Neuron (in vitro differentiated cells): ENCODE measurements around the gene SPATS2L.

Experiments
- H2AFZ ChIP-seq: one replicate; pipeline ENCODE4 v1.6.1; 2013; ENCODE audit warnings: low read depth, mild to moderate bottlenecking, inconsistent platforms, low read length, moderate library complexity
- H3K27me3 ChIP-seq: one replicate; pipeline ENCODE4 v1.6.1; 2013; ENCODE audit warnings: low read length; ENCODE audit not compliant: insufficient read depth
- H3K36me3 ChIP-seq: one replicate; pipeline ENCODE4 v1.6.1; 2013; ENCODE audit warnings: low read length; ENCODE audit not compliant: insufficient read depth
- H3K4me1 ChIP-seq: one replicate; pipeline ENCODE4 v1.6.1; 2013; ENCODE audit warnings: low read length; ENCODE audit not compliant: insufficient read depth
- H3K4me3 ChIP-seq: 2 replicates; pipeline ENCODE4 v1.5.1; 2013; ENCODE audit warnings: mild to moderate bottlenecking, low read length, moderate library complexity
- H3K9me3 ChIP-seq: one replicate; pipeline ENCODE4 v1.6.1; 2013; ENCODE audit warnings: low read length

The SPATS2L gene

DNA sequence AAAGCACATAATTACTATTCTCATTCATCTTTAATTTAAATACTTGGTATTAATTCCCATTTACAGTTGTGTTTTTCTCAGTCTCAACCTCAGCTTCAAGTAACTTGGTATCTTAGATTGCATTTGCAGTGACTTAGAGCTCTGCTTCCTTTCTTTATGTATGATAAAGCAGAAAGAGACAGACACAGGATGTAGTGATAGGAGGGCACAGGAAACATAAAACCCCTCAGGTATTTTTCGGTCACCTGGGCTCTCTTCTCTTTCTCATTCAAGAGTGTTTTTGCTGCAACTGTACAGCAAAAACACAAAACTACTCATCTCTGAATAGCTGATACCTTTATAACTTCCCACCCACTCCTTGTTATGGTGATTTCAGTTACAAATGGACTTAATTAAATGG lies 120.3 kb downstream of the SPATS2L start:
- Histone ChIP-seq H3K4me3 (no peak overlapping the region), H3K27me3 (no peaks in the 10 kb centered on the region), H3K9me3 (no peaks in the 10 kb centered on the region), H3K4me1 (peaks cover 2% of the 10 kb centered on the region), H2AFZ (no peak overlapping the region), H3K36me3 (no peaks in the 10 kb centered on the region)

DNA sequence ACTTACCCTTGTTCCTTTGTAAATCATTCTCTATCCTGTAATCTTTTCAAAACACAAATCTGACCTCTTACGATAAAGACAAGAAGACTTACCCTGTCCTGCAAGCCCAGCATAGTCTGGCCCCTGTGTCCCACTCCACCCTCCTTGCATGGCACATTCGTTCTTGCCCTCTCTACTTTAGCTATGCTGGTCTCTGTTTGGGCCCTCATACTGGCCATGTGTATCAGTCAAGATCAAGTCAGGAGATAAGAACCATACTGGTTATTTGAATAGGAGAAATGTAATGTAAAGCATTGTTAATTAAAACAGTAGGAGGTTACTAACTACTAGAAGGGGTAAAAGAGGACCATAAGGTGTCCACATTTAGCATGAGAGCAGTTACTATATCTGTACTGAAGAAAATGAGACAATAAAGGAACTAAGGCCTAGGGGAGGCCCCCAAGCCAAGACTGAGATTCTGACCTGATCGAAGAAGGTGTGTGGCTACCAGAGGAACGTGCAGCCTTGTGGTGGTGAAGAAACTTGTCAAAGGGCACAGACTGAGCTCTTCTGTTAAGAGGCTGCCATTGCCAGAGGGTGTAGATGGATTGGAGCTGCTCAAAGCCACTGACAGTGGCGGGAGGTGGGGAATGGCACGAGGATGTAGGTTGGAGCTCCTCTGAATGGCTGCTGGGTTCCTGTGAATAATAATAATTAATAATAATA lies 122.6 kb downstream of the SPATS2L start:
- Histone ChIP-seq H3K4me3 (no peak overlapping the region), H3K9me3 (no peaks in the 10 kb centered on the region), H3K27me3 (no peaks in the 10 kb centered on the region), H2AFZ (no peak overlapping the region), H3K4me1 (no peaks in the 10 kb centered on the region), H3K36me3 (no peaks in the 10 kb centered on the region)

DNA sequence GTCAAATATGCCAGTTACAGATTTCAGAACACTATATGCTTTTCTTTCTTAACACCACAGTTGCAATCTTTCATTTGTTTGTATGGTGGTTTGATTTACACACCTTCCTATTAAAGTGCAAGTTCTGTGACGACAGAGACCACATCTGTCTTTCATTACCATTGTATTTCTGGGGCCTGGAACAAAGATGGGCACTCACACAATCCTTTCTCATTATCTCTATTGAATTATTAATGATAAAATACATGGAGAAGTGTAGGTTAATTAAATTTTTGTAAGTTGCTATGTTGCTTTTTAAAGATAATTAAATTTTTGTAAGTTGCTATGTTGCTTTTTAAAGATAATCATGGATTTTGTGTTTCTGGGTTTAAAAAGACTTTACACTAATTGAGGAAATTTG lies 123.5 kb downstream of the SPATS2L start:
- no peaks in the 10 kb centered on the region for H3K9me3 ChIP-seq
- no peaks in the 10 kb centered on the region for H3K36me3 ChIP-seq
- no peak overlapping the region for H2AFZ ChIP-seq
- no peak overlapping the region for H3K4me3 ChIP-seq
- no peaks in the 10 kb centered on the region for H3K4me1 ChIP-seq
- H3K27me3 ChIP-seq, result no peaks in the 10 kb centered on the region

DNA sequence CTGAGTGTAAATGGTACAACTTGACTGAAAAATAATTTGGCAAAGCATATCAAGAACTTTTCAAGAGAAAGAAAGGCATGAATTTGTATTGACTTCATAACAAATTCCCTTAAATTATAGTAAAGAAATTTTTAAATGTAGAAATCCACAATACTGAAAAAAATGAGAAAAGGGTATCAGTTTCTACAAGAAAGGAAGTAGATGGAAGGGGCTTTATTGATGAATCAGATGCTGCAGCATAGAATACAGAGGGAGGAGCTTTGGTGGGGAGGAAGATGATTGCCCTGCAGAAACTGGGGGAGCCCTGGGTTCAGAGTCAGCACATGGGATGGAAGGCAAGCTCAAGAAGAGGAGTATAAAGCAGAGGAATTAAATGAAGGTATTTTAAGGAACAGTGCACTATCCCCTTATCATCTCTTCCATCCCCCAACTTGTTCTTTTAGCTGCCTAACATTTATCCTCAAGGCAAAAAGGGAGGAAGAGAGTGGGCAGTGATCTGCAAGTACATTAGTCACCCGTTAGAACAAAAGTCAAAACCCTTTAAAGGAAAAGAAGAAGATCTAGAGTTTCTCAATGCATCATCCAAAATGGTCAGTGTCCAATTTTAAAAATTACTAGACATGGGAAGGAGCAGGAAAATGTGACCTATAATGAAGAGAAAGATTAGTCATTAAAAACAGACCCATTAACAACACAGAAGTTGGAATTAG lies 125.7 kb downstream of the SPATS2L start:
- no peak overlapping the region for H3K4me3 ChIP-seq
- H3K4me1 ChIP-seq, result no peaks in the 10 kb centered on the region
- no peaks in the 10 kb centered on the region for H3K36me3 ChIP-seq
- no peaks in the 10 kb centered on the region for H3K9me3 ChIP-seq
- no peaks in the 10 kb centered on the region for H3K27me3 ChIP-seq
- no peak overlapping the region for H2AFZ ChIP-seq

DNA sequence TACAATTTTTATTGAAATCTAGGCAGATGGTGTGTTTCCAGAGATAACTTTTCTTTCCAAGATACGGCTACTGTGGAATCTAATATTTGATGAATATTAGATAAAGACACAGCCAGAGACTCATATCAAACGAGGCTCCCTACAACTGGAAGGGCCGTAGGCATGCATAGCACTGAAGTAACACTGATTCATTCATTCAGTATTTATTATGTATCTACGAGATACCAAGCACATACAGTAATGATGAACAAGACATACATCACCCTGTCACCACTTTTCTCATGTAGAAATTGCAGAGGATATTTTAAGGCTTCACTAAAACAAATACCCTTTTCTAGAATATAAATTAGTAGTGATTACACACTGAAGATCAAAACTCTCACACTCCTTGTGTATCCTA lies 128.9 kb downstream of the SPATS2L start:
- peaks cover 2% of the 10 kb centered on the region for H3K9me3 ChIP-seq
- no peaks in the 10 kb centered on the region for H3K27me3 ChIP-seq
- peaks cover 5% of the 10 kb centered on the region for H3K36me3 ChIP-seq

DNA sequence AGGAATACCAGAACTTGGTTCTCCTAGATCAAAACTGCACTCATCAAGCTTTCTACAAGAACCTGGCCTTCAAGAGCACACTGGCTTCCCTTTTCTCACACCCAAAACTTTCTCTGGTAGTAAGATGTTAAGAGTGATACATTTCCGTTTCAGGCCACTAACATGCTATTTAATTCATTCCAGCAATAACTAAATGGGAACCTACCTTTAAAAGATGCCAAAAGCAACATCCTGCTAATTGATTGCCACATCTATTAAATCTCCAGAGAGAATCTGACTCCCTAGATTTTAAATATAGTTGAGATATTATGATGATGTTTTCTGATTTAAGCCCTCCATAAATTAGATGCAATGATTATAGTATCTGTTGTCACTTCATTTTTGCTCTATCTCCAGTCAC lies 131.8 kb downstream of the SPATS2L start:
- Histone ChIP-seq H3K36me3 (peaks cover 17% of the 10 kb centered on the region), H3K27me3 (no peaks in the 10 kb centered on the region), H3K4me3 (no peak overlapping the region), H2AFZ (no peak overlapping the region), H3K9me3 (peaks cover 2% of the 10 kb centered on the region), H3K4me1 (no peaks in the 10 kb centered on the region)

More for the DNA sequence above, 128.9 kb downstream of the SPATS2L start:
- Histone ChIP-seq H2AFZ (no peak overlapping the region), H3K4me3 (no peak overlapping the region), H3K4me1 (no peaks in the 10 kb centered on the region)

DNA sequence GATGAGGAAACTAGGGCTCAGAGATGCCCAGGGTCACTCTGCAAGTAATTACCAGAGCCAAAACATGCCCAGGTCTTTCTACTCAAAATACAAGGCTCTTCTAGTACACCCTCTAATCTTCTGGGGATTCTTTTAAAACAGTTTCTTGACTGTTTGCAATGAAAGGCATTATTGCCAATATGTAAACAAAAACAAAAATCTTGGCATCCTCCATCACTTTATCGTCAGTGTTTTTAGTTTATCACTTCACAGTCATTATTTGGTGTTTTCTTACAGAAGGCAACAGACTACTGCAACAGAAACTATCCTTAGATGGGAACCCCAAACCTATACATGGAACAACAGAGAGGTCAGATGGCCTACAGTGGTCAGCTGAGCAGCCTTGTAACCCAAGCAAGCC lies 132.4 kb downstream of the SPATS2L start:
- Histone ChIP-seq H3K27me3 (no peaks in the 10 kb centered on the region), H2AFZ (no peak overlapping the region), H3K9me3 (peaks cover 2% of the 10 kb centered on the region), H3K36me3 (peaks cover 21% of the 10 kb centered on the region), H3K4me3 (no peak overlapping the region), H3K4me1 (no peaks in the 10 kb centered on the region)

DNA sequence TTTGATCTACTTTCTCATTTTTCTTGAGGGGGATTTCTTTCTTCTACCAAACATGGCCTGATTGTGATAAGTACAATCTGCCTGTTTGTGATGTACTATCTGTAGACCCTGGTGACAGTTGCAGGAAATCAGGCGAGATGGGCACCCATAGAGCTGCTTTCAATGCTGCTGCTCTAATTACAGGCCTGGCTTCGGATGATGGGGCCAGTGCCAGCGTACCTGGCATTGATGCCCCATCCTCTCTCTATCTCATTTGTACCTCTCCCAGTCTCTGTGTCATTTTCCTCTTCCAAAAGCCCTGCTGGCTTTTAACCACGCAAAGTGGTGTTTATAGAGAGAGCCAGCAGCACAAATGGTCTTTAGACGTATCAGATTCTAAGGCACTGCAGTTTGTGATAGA lies 133.5 kb downstream of the SPATS2L start:
- H3K9me3 ChIP-seq, result peaks cover 2% of the 10 kb centered on the region

DNA sequence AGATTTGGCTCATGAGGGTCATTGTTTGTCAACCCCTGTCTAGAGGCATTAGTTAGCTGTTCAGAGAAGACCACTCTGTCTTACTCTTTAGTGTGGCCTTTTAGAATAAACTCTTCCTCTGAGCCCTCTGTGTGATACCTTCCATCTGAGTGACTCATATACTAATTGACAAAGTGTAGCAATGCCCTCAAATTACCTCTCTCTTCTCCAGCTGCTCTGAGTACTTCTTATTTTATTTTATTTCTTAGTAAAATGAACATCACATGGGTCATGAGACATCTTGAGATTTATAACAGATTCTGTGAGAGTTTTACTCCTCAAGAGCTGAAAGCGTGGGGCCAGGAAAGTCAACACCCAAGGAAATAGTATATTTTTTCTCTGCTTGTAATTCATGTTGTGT lies 136.0 kb downstream of the SPATS2L start:
- Histone ChIP-seq H3K9me3 (peaks cover 2% of the 10 kb centered on the region), H3K4me3 (no peak overlapping the region), H3K36me3 (peaks cover 26% of the 10 kb centered on the region), H2AFZ (no peak overlapping the region), H3K27me3 (no peaks in the 10 kb centered on the region), H3K4me1 (no peaks in the 10 kb centered on the region)

More for the DNA sequence above, 133.5 kb downstream of the SPATS2L start:
- Histone ChIP-seq H3K27me3 (no peaks in the 10 kb centered on the region), H3K4me1 (no peaks in the 10 kb centered on the region), H2AFZ (no peak overlapping the region), H3K4me3 (no peak overlapping the region), H3K36me3 (peaks cover 26% of the 10 kb centered on the region)

DNA sequence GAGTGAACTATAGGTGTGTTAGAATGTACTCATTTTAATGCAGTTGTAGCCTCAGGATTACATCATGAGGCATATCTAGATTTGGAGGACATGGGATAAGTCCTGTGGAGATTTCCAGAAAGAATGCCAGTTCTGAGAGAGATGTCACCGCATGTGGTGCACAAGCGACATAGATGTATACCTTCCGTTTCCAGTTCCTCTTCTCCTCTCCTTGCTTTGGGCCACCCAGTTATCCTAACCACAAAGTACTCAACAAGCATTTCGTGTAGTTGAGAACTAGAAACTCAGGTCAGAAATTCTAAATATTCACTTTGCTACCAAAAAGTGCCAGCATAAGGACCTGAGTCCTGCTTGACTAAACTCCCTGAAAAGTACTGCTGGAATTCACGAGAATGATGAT lies 136.9 kb downstream of the SPATS2L start:
- Histone ChIP-seq H3K4me1 (no peaks in the 10 kb centered on the region), H3K27me3 (no peaks in the 10 kb centered on the region), H3K4me3 (no peak overlapping the region), H2AFZ (no peak overlapping the region), H3K9me3 (no peaks in the 10 kb centered on the region), H3K36me3 (peaks cover 22% of the 10 kb centered on the region)

DNA sequence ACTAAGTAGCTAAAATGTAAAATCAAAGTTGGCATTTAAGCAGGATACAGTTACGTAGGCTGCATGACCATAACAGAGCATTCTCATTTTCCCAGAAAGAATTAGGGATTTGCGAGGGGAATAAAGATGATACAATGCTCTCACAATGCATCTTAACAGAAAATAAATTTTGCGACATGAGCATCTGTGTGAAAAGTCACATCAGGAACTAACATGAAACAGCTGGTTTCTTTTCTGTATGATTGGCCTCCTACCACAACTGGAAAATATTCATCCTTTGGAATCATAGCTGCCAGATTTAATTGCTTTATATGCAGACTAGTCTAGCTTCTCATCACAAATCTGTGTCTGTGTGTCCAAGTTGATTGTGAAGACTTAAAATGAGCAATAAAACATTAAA lies 137.4 kb downstream of the SPATS2L start:
- Histone ChIP-seq H3K36me3 (peaks cover 20% of the 10 kb centered on the region), H3K9me3 (no peaks in the 10 kb centered on the region), H3K27me3 (no peaks in the 10 kb centered on the region)

DNA sequence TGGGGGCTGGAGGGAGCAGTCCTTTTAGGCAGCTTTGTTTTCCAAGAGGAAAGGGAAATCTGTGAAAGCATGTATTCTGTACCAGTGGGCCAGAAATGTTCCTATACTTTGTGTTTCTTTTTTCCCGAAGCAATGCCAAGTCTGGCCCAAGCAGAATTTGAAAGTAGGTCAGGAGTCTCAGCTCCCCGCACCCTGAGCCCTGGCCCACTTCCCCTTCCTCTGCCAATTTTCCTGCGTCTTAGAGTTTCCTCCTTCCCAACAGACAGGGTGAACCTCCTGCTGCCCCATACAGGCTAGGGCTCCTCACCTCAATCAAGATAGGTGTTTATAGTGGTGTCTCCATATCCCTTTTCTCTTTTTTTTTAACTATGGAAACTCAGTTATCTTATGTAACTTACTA lies 138.0 kb downstream of the SPATS2L start:
- no peaks in the 10 kb centered on the region for H3K27me3 ChIP-seq
- H2AFZ ChIP-seq, result no peak overlapping the region
- peaks cover 20% of the 10 kb centered on the region for H3K36me3 ChIP-seq
- H3K9me3 ChIP-seq, result no peaks in the 10 kb centered on the region
- H3K4me3 ChIP-seq, result no peak overlapping the region
- no peaks in the 10 kb centered on the region for H3K4me1 ChIP-seq

More for the DNA sequence above, 137.4 kb downstream of the SPATS2L start:
- Histone ChIP-seq H2AFZ (no peak overlapping the region), H3K4me1 (no peaks in the 10 kb centered on the region), H3K4me3 (no peak overlapping the region)

DNA sequence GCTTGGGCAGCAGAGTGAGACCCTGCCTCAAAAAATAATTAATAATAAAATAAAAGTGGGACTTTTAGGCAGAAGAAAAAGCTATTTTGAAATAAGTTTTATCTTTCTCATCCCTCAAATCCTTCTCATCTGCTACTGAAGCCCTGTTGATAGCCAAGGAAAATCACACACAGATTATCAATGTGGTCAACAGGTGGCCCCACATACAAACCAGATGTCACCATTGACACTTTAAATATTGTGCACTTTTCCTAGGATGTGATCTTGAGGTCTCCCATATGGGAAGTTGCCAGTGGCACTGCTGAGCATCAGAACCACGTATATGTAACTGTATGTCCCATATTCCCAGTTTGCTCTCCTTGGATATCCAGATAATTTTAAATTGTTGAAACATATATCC lies 138.8 kb downstream of the SPATS2L start:
- H3K4me1 ChIP-seq, result no peaks in the 10 kb centered on the region
- H3K9me3 ChIP-seq, result no peaks in the 10 kb centered on the region
- H3K27me3 ChIP-seq, result no peaks in the 10 kb centered on the region
- no peak overlapping the region for H2AFZ ChIP-seq
- H3K36me3 ChIP-seq, result peaks cover 20% of the 10 kb centered on the region
- no peak overlapping the region for H3K4me3 ChIP-seq
